Inflammatory macrophage treated with lipopolysaccharide for 4 hours (primary cell): ENCODE measurements around the gene FAM53B.

Experiments
- DNase-seq: peaks from one replicate; pipeline ENCODE4 v3.0.0-alpha.2; 2020

FAM53B gene

GRCh38 chr10:124676416-124677062 lies 67.6 kb downstream of the FAM53B start:
- no peak for DNase-seq

- no peak for DNase-seq
Observed at GRCh38 chr10:124675824-124676223, 68.4 kb downstream of the FAM53B start.

- no peak for DNase-seq
Observed at GRCh38 chr10:124675261-124675660, 68.9 kb downstream of the FAM53B start.

- no peak for DNase-seq
Observed at GRCh38 chr10:124674768-124675222, 69.4 kb downstream of the FAM53B start.

DNA sequence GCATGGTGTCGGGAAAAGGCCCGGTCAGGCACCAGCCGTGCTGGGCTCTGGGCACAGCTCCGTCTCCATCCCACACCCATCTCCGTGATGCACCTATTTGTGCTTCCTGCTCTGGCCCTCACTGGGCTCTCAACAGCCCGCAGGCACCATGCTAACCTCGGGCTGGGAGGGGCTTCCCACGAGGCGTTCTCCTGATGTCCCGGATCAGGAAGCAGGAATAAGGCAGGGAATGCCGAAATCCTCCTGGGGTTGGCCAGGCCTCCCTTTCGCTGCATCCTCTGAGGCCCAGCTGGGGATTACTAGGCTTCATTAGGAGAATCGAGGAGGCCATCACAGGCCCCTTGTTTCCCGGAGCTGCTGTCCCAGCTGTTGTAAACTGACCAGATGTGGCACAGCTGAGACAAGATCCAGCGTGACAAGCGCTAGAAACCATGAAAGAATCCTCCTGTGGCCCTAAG lies 72.0 kb downstream of the FAM53B start:
- DNase-seq, result no peak

GRCh38 chr10:124671486-124672075 lies 72.6 kb downstream of the FAM53B start:
- peak; percentile 87 for DNase-seq

- DNase-seq, result peak; percentile 82
Observed at GRCh38 chr10:124670849-124671248, 73.3 kb downstream of the FAM53B start.

GRCh38 chr10:124669824-124670654 lies 74.1 kb downstream of the FAM53B start:
- DNase-seq, result peak; percentile 35

DNA sequence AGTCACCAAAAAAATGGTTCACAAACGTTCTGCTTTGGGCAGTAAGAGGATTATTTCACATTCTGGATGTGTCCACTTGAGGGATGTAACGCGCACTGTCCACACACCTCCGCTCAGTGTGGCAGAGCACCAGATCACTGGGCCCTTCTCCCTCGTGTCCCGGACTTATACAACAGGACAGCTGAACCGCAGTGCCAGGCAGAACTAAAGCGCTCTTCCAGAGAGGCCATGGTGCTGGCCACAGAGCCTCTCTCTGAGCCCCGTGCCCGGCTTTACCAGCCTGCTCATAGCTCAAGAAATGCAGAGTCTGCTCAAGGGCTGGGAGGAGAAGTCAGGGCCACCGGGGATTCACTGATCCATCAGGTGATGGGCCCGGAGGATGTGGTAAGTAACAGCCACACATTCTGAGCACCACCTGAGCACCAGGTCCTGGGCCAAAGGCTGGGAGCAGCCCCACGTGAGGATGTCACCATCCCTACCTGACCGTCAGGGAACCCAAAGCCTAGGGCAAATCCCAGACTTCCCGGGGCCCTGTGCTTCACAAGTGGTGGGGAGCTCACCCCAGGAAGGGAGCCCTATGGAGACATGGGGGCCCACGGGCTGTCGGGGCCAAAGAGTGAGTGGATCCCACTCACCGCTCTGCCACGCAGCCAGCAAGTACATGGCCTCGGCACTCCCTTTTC lies 74.9 kb downstream of the FAM53B start:
- DNase-seq, result no peak

GRCh38 chr10:124668517-124669051 lies 75.6 kb downstream of the FAM53B start:
- DNase-seq, result no peak

GRCh38 chr10:124667425-124668345 lies 76.5 kb downstream of the FAM53B start:
- DNase-seq, result no peak

- no peak for DNase-seq
Observed at GRCh38 chr10:124666494-124666893, 77.7 kb downstream of the FAM53B start.

- no peak for DNase-seq
Observed at GRCh38 chr10:124665980-124666379, 78.2 kb downstream of the FAM53B start.

- no peak for DNase-seq
Observed at GRCh38 chr10:124665558-124665957, 78.6 kb downstream of the FAM53B start.

- DNase-seq, result no peak
Observed at GRCh38 chr10:124665091-124665490, 79.1 kb downstream of the FAM53B start.

GRCh38 chr10:124663766-124664360 lies 80.3 kb downstream of the FAM53B start:
- DNase-seq, result no peak

GRCh38 chr10:124663228-124663627 lies 81.0 kb downstream of the FAM53B start:
- no peak for DNase-seq

DNA sequence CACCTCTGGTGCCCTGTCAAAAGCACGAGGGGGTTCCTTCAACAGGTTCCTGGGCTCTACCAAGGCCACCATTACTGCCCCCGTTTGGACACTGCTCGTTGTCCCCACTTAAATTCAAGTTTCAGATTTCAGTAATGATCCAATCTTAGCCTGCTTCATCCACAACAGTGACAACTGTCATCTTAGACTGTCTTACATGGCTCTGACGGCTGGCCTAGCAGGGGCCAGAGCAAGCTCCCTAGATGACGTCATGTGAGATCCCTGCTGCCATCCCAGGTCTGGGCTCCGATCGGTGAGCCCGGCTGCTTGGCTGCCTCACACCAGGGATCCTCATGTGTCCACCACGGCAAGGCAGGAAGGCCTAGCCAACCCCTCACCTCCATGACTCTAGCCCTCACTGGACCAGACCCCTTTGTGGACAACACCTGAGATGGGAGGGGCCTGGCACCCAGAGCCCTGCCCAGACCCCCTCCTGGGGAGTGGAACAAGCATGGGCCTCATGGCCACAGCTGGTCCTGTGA lies 82.5 kb downstream of the FAM53B start:
- DNase-seq, result no peak

DNA sequence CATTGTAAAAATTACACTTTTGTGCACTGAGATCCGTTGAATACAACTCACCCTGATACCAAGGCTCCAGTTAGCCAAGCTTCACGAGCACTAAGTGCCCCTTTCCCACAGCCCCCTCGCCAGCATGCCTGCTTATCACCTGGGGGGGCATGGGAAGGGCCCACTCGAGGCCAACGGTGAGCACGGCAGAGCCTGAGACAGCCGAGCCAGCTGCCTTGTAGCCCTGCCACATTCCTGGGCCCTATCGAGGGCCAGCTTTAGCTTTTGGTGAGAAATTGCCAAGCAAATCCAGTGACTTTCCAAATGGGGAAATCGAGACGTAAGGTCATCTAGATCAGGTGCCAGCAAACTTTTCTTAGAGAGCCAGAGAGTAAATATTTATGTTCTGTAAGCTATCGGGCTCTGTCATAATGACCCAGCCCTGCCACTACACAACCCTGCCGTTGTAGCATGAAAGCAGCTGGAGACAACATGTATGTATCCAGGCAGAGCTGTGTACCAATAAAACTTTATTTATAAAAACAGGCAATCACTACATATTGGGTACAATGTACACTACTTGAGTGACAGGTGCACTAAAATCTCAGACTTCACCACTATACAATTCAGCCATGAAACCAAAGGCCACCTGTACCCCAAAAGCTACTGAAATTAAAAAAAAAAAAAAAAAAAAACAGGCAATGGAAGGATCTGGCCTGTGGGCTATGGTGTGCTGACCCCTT lies 83.6 kb downstream of the FAM53B start:
- no peak for DNase-seq

GRCh38 chr10:124659380-124659779 lies 84.8 kb downstream of the FAM53B start:
- no peak for DNase-seq
